Activated naive CD4-positive, alpha-beta T cell treated with anti-CD3 and anti-CD28 coated beads for 36 hours (primary cell): ENCODE measurements around the gene NUDT19. TPM values are rescaled to one million over a fixed set of nuclear protein-coding genes. Genes with fewer than 3 reads are reported as not detected.

Experiments
- CTCF ChIA-PET: fragments of 350-600 bp; sonication (Branson Sonifier 250); formaldehyde crosslinking; loops from one replicate; lab custom pipeline; 2021; ENCODE audit warnings: antibody characterized with exemption; lab: Charles Lee
- DNase-seq: peaks from one replicate; pipeline ENCODE4 v3.0.0-alpha.2; 2020
- H3K27ac Mint-ChIP-seq: one replicate; pipeline ENCODE4 v1.8.0; 2021; ENCODE audit warnings: mild to moderate bottlenecking, mixed read lengths
- H3K27me3 Mint-ChIP-seq: one replicate; pipeline ENCODE4 v1.8.0; 2021; ENCODE audit warnings: low read depth, mixed read lengths
- H3K36me3 Mint-ChIP-seq: one replicate; pipeline ENCODE4 v1.8.0; 2021; ENCODE audit warnings: low read depth, mixed read lengths
- H3K4me1 Mint-ChIP-seq: one replicate; pipeline ENCODE4 v1.8.0; 2021; ENCODE audit warnings: low read depth, mixed read lengths
- H3K4me3 Mint-ChIP-seq: one replicate; pipeline ENCODE4 v1.8.0; 2021; ENCODE audit warnings: mild to moderate bottlenecking, moderate library complexity, mixed read lengths
- H3K9me3 Mint-ChIP-seq: one replicate; pipeline ENCODE4 v1.8.0; 2021; ENCODE audit warnings: mixed read lengths
- intact Hi-C: fragments of 100-400 bp; cut with micrococcal nuclease; formaldehyde crosslinking; loops from one replicate; pipeline ENCODE4 v1.15.1; 2023
- total RNA-seq, 2 experiments: library from RNA; stranded (reverse); gene quantifications; one replicate each; pipeline ENCODE4 v1.2.3, GENCODE V29; 2021

Gene NUDT19
- total RNA-seq, 2 experiments from 2014 or later, result 11.9 to 13.6 TPM

- no peaks in the 10 kb centered on the region for H3K9me3 Mint-ChIP-seq
- H3K4me1 Mint-ChIP-seq, result peaks cover 11% of the 10 kb centered on the region
- CTCF ChIA-PET, result no interaction called here
- DNase-seq, result no peak
- no peaks in the 10 kb centered on the region for H3K36me3 Mint-ChIP-seq
- no peak overlapping the region for H3K4me3 Mint-ChIP-seq
- no peak overlapping the region for H3K27ac Mint-ChIP-seq
- intact Hi-C loops, result no loop called here
- H3K27me3 Mint-ChIP-seq, result peaks cover 24% of the 10 kb centered on the region
Measured at GRCh38 chr19:32751066-32751465, 59.4 kb downstream of the NUDT19 start.

- no peaks in the 10 kb centered on the region for H3K36me3 Mint-ChIP-seq
- peaks cover 14% of the 10 kb centered on the region for H3K27me3 Mint-ChIP-seq
- CTCF ChIA-PET, result interaction anchor here (0.7 kb wide), 1 partner anchor 27 kb away, joined by 3 read pairs; no protein-coding TSS in a partner anchor
- no peaks in the 10 kb centered on the region for H3K9me3 Mint-ChIP-seq
- no peak overlapping the region for H3K4me3 Mint-ChIP-seq
- H3K4me1 Mint-ChIP-seq, result no peaks in the 10 kb centered on the region
- intact Hi-C loops, result no loop called here
- DNase-seq, result no peak
- no peak overlapping the region for H3K27ac Mint-ChIP-seq
Measured at GRCh38 chr19:32757189-32757588, 65.6 kb downstream of the NUDT19 start.

Other genes with a start within 250 kb of the NUDT19 start
- gene PDCD5, start 110.6 kb upstream of the NUDT19 start, total RNA-seq, result 100 to 1,000 TPM; 233 to 242 TPM
- 10 to 100 TPM; 28.8 to 29.7 TPM for gene ANKRD27, start 16.6 kb upstream of the NUDT19 start, total RNA-seq
- gene RGS9BP, start 16.0 kb upstream of the NUDT19 start, total RNA-seq, result under 1 TPM; 0.10 to 0.12 TPM
- under 1 TPM; 0.21 to 0.25 TPM for gene TDRD12, start 27.9 kb downstream of the NUDT19 start, total RNA-seq
- gene SLC7A9, start 177.9 kb downstream of the NUDT19 start, total RNA-seq, result not detected